Measurements from ENCODE around the gene NR2F6. TPM values are rescaled to one million over a fixed set of nuclear protein-coding genes. Genes with fewer than 3 reads are reported as not detected.

NR2F6 gene
- total and polyA plus RNA-seq, 2 of the 4 experiments (the other 2 are of a cell fraction): 8.4 to 20.5 TPM

- no peak overlapping the region for H4K5ac ChIP-seq (ENCODE audit: low read depth, low read length)
These were observed 13.5 kb upstream of the NR2F6 start for GRCh38 chr19:17259118-17259780.

More at GRCh38 chr19:17259118-17259780, 13.5 kb upstream of the NR2F6 start:
- Histone ChIP-seq H2AFZ (replicated peaks; ENCODE audit: low read length, poor library complexity) (no peak overlapping the region), H3K27ac (ENCODE audit: insufficient read depth, low read length) (no peak overlapping the region), H3K9ac (ENCODE audit: low read depth, low read length) (no peak overlapping the region), H4K20me1 (ENCODE audit: insufficient read depth, low read length) (0 out of 2 replicates have a peak, but pooled peaks cover 4% of the 10 kb centered on the region), H2AK5ac (ENCODE audit: low read depth, low read length) (no peak overlapping the region), H3K14ac (replicated peaks; ENCODE audit: low read depth, low read length) (no peak overlapping the region), H2BK20ac (ENCODE audit: low read depth, low read length) (no peak overlapping the region), H3K4me3 (ENCODE audit: insufficient read depth, low read depth, low read length) (no peak overlapping the region), H3K4me2 (ENCODE audit: low read depth, low read length) (no peak overlapping the region), H4K8ac (ENCODE audit: low read depth in 2 of 2, low read length in 2 of 2) (no peak overlapping the region), H2BK5ac (ENCODE audit: low read depth, low read length, poor library complexity, severe bottlenecking) (no peak overlapping the region), H3K9me3 (ENCODE audit: control insufficient read depth, insufficient read depth, low read length) (peaks cover 10% of the 10 kb centered on the region), H3K4ac (ENCODE audit: low read depth, low read length) (no peak overlapping the region), H4K91ac (ENCODE audit: insufficient read depth, low read depth, low read length) (no peak overlapping the region), H3K4me1 (ENCODE audit: control insufficient read depth, insufficient read depth, low read length) (no peaks in the 10 kb centered on the region), H2AK9ac (replicated peaks; ENCODE audit: low read depth, low read length, poor library complexity) (no peak overlapping the region), H3K9me1 (ENCODE audit: insufficient read depth, low read length) (peaks cover 4% of the 10 kb centered on the region), H3K27me3 (ENCODE audit: control insufficient read depth, insufficient read depth, low read length) (no peaks in the 10 kb centered on the region; the same call in 1 of the 2 replicates), H2BK15ac (ENCODE audit: low read depth, low read length) (no peak overlapping the region), H3K79me1 (ENCODE audit: low read depth in 1 of 2, low read length in 2 of 2) (no peaks in the 10 kb centered on the region; a peak in 1 of 4 replicates), H3K36me3 (ENCODE audit: control insufficient read depth, insufficient read depth, low read length) (no peaks in the 10 kb centered on the region), H3K23ac (ENCODE audit: low read depth, low read length) (no peak overlapping the region), H3K18ac (ENCODE audit: low read depth, low read length) (no peak overlapping the region), H3K56ac (ENCODE audit: extremely low read depth, insufficient read depth, low read length) (no peak overlapping the region), H2BK120ac (ENCODE audit: low read depth, low read length) (no peak overlapping the region)
- 60% methylated on average over 1 of the region's 9 CpGs; no CpG with 5 or more reads in 1 of the 2 experiments for WGBS, 2 experiments (ENCODE audit: extremely low coverage in 2 of 2, insufficient read length in 1 of 2)
- dilution Hi-C loops (cut with HindIII; ENCODE audit: low sequenced_read_pairs, unreplicated experiment): no loop called here
- in situ Hi-C loops (cut with MboI; ENCODE audit: low sequenced_read_pairs): no loop called here
- intact Hi-C loops (cut with micrococcal nuclease): no loop called here
- DNase-seq: no peak
- ATAC-seq (ENCODE audit: low read depth): no peak
- no TSS peak for BruUV-seq (replicated peaks)
- POLR2A ChIA-PET (ENCODE audit: unreplicated experiment): no interaction called here
- CTCF ChIA-PET: interaction anchor here (0.6 kb wide), 1 partner anchor 208 kb away, joined by 3 read pairs; no protein-coding TSS in a partner anchor
- TF ChIP-seq CHD1 (IDR thresholded peaks at IDR 0.05; ENCODE audit: low read depth, low read length) (no peak), USF2 (IDR thresholded peaks at IDR 0.05; ENCODE audit: low read depth, low read length) (no peak), ELK1 (IDR thresholded peaks at IDR 0.05; ENCODE audit: borderline replicate concordance, low read depth, low read length) (no peak), POLR2A (IDR thresholded peaks at IDR 0.05; ENCODE audit: low read depth, low read length) (no peak), CEBPB (IDR thresholded peaks at IDR 0.05; ENCODE audit: low read depth, low read length) (no peak), BHLHE40 (IDR thresholded peaks at IDR 0.05; ENCODE audit: low read depth, low read length) (no peak), MXI1 (IDR thresholded peaks at IDR 0.05; ENCODE audit: borderline replicate concordance, low read depth, low read length) (no peak), FOS (IDR thresholded peaks at IDR 0.05; ENCODE audit: low read depth, low read length) (no peak), RFX5 (IDR thresholded peaks at IDR 0.05; ENCODE audit: low read depth, low read length) (no peak), NFE2L2 (IDR thresholded peaks at IDR 0.05; ENCODE audit: low read depth, low read length) (no peak), SMC3 (IDR thresholded peaks at IDR 0.05; ENCODE audit: low read depth, low read length) (no peak), RCOR1 (IDR thresholded peaks at IDR 0.05; ENCODE audit: insufficient replicate concordance, low read length) (no peak), CTCF (conservative IDR thresholded peaks at IDR 0.05; ENCODE audit: low read depth, low read length) (no peak), MAZ (IDR thresholded peaks at IDR 0.05; ENCODE audit: borderline replicate concordance, low read depth, low read length) (no peak)

Data from IMR-90 (cell line).